ENCODE results near the gene GLT1D1. TPM values are rescaled to one million over a fixed set of nuclear protein-coding genes. Genes with fewer than 3 reads are reported as not detected.

GLT1D1 gene
- total and polyA plus RNA-seq, 5 donors, result 0.07 to 0.44 (median 0.38) TPM; not detected in 1

DNA sequence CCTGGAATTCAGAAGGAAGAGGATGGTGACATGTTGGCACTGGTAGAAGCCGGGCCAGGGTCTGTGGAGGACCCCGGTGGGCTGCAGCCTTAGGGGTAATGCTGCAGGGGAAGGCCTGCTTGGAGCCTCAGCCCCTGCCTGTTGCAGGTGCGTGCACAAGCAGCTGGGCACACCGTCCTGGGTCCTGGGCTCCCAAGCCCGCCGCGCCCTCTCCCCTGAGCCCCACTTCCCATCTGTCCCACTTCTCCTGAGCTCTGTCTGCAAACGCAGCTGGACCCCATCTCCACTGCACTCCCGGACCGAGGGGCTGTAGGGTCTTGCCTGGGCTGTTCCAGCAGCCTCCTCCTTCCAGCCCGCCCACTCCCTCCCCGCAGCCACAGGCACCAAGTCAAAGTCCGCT, 116.8 kb downstream of the GLT1D1 start:
- no peaks in the 10 kb centered on the region for H3K27me3 ChIP-seq (ENCODE audit: control insufficient read depth, insufficient read depth)
- 21% methylated on average over 13 of the region's 13 CpGs for WGBS
- no peak for DNase-seq

DNA sequence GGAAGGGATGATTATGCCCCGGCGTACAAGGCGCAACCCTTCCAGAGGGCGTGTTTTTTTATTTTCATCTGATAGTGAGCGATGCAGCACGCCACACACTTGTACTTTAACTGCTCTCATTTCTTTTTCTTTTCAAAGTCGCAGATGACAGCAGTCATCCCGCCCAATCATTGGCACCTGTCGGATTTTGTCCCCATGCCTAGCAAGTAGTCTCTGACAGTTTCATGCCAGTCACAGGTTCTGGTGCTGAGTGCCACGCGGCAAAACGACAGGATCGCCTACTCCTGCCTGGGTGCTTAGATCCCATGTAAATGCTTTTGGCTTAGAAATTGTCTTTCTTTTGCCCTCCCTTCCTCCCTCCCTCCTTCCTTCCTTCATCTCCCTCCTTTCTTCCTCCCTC, 117.7 kb downstream of the GLT1D1 start:
- no peak for DNase-seq
- 66% methylated on average over 13 of the region's 13 CpGs for WGBS
- no peak overlapping the region for H3K27ac ChIP-seq (ENCODE audit: low read length)
- no peaks in the 10 kb centered on the region for H3K9me3 ChIP-seq (ENCODE audit: control insufficient read depth, low read length)
- H3K4me3 ChIP-seq (ENCODE audit: low read length), result no peak overlapping the region
- intact Hi-C loops (cut with DNase I), result no loop called here
- no peaks in the 10 kb centered on the region for H3K27me3 ChIP-seq (ENCODE audit: control insufficient read depth, insufficient read depth)
- no peak for ATAC-seq
- H3K4me1 ChIP-seq (ENCODE audit: control insufficient read depth, insufficient read depth, low read length), result no peaks in the 10 kb centered on the region

More for the DNA sequence above, 116.8 kb downstream of the GLT1D1 start:
- intact Hi-C loops (cut with DNase I), result no loop called here
- no peaks in the 10 kb centered on the region for H3K9me3 ChIP-seq (ENCODE audit: control insufficient read depth, low read length)
- H3K4me1 ChIP-seq (ENCODE audit: control insufficient read depth, insufficient read depth, low read length), result no peaks in the 10 kb centered on the region
- no peak for ATAC-seq
- no peak overlapping the region for H3K27ac ChIP-seq (ENCODE audit: low read length)
- H3K4me3 ChIP-seq (ENCODE audit: low read length), result no peak overlapping the region

DNA sequence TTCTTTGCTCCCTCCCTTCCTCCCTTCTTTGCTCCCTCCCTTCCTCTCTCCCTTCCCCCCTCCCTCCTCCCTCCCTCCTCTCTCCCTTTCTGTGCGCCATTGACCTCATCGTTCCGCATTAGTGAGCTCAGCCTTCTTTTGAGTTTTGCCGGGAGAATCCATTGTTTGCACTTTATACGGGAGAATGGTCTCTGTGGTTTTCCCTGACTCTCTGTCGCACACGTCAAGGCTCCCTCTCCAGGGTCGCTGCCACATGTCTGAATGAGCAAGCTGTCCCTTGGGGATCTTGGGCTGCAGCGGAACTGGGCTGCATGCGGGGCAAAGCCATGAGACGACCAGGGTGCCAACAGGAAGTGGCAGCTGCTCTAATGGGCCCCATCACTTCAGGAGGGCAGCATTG, 118.5 kb downstream of the GLT1D1 start:
- WGBS, result 68% methylated on average over 11 of the region's 11 CpGs
- no peaks in the 10 kb centered on the region for H3K4me1 ChIP-seq (ENCODE audit: control insufficient read depth, insufficient read depth, low read length)
- H3K27ac ChIP-seq (ENCODE audit: low read length), result no peak overlapping the region
- ATAC-seq (no peak), DNase-seq (no peak)
- no peak overlapping the region for H3K4me3 ChIP-seq (ENCODE audit: low read length)
- no peaks in the 10 kb centered on the region for H3K27me3 ChIP-seq (ENCODE audit: control insufficient read depth, insufficient read depth)
- no peaks in the 10 kb centered on the region for H3K9me3 ChIP-seq (ENCODE audit: control insufficient read depth, low read length)
- intact Hi-C loops (cut with DNase I), result no loop called here

DNA sequence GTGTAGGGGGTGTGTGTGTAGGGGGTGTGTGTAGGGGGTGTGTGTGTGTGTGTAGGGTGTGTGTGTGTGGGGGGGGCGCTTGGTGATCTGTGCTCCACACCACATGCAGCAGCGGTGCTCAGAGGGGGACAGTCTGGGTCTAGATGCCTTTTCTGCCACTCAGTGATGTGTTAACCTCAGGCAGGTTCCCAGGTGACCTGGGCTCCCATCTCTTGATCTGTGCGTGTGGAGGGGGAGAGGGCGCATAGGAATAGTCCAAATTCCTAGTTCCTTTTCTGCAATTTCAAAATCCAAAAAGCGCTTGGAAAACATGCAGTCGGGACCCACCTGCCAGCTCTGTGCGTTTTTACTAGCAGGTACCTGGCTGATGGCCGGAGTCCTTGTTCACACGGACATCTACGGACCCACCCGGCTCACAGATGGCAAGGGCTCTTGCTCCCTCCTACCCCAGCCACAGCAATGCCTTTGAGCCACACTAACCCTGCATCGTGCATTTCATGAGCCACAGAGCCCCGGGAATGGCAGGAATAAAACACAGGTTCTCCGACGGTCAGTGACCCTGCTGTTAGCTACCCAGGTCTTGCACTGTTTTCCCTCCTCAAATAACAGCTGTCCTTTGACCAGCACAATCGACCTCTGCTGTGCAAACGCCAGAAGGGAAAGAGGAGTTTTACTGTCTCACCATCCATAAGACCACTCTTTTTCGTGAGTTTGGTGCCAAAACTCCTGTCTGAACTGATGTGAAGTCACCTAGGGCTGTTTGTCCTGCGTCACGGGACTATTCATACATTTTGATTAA, 120.8 kb downstream of the GLT1D1 start:
- no peak for DNase-seq
- Histone ChIP-seq H3K27ac (ENCODE audit: low read length) (no peak overlapping the region), H3K4me3 (ENCODE audit: low read length) (no peak overlapping the region), H3K9me3 (ENCODE audit: control insufficient read depth, low read length) (no peaks in the 10 kb centered on the region), H3K27me3 (ENCODE audit: control insufficient read depth, insufficient read depth) (no peaks in the 10 kb centered on the region), H3K4me1 (ENCODE audit: control insufficient read depth, insufficient read depth, low read length) (no peaks in the 10 kb centered on the region)
- WGBS, result 74% methylated on average over 20 of the region's 20 CpGs
- intact Hi-C loops (cut with DNase I), result no loop called here
- no peak for ATAC-seq

DNA sequence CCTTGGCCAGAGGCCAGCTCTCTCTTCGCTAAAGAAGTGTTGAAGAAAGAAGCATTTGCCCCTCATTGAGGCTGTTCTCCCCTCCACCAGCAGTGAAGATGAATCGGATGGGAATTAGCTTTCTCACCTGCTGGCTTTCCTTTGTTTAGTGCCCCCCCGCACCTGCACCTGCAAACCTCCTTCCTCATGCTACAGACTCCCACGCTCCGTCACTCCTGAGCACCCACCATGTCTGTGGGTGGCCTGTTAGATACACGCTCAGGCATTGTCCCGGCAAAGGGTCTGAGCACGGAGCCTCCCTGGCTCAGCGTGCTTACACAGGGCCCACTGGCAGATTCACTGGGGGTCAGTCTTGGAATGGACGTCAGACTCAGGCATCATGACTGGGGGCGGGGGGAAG, 121.6 kb downstream of the GLT1D1 start:
- H3K4me3 ChIP-seq (ENCODE audit: low read length), result no peak overlapping the region

DNA sequence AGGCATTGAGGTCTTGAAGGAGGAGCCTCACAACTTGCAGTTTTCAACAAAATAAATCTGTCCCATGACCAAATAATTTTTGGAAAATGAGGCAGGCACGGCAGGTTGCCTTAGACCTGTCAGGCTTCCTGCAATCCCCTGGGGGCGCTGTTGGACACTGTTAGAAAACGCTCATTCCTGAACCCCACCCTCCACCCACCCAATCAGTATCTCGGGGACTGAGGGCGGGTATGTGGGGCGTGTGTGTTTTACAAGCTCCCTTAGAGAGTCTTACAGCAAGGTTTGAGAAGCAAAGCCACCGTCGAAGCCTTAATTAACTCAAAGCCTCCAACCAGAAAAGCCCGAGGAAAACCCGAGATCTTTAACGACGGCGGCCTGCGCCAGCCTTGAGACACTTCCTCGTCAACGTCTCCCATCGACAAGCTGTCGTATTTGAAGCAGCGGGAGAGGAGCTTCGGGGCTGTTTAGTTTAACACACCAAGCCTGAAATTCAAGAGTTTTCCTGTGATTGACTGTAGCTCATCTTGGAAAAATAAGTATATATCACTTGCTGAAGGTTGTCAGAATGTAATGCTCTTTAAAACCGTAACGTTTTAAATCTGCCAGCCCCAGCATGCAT, 123.0 kb downstream of the GLT1D1 start:
- intact Hi-C loops (cut with DNase I), result no loop called here
- no peaks in the 10 kb centered on the region for H3K27me3 ChIP-seq (ENCODE audit: control insufficient read depth, insufficient read depth)

More for the DNA sequence above, 121.6 kb downstream of the GLT1D1 start:
- Histone ChIP-seq H3K27me3 (ENCODE audit: control insufficient read depth, insufficient read depth) (no peaks in the 10 kb centered on the region), H3K9me3 (ENCODE audit: control insufficient read depth, low read length) (no peaks in the 10 kb centered on the region), H3K4me1 (ENCODE audit: control insufficient read depth, insufficient read depth, low read length) (no peaks in the 10 kb centered on the region), H3K27ac (ENCODE audit: low read length) (no peak overlapping the region)
- 71% methylated on average over 11 of the region's 11 CpGs for WGBS
- intact Hi-C loops (cut with DNase I), result no loop called here
- no peak for DNase-seq
- no peak for ATAC-seq

DNA sequence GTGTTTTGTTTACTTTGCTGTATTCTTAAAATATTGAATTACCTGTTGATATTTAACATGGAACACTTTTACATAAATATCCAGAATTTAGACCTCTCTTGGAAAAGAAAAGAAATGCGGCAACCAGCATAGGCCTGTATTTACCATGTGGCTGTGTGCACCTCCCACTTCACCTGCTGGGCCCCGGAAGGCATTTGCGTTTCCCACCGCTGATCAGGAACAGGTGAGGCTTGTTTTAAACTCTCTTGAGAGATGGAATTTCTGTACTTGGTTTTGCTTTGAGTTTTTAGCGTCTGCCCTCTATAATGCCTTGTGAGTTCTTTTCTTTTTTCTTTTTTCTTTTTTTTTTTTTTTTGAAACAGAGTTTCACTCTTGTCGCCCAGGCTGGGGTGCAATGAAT, 124.2 kb downstream of the GLT1D1 start:
- no peak overlapping the region for H3K4me3 ChIP-seq (ENCODE audit: low read length)
- intact Hi-C loops (cut with DNase I), result no loop called here
- H3K27ac ChIP-seq (ENCODE audit: low read length), result no peak overlapping the region
- H3K27me3 ChIP-seq (ENCODE audit: control insufficient read depth, insufficient read depth), result no peaks in the 10 kb centered on the region
- H3K9me3 ChIP-seq (ENCODE audit: control insufficient read depth, low read length), result no peaks in the 10 kb centered on the region
- ATAC-seq, result no peak
- no peaks in the 10 kb centered on the region for H3K4me1 ChIP-seq (ENCODE audit: control insufficient read depth, insufficient read depth, low read length)
- DNase-seq, result no peak
- 95% methylated on average over 6 of the region's 6 CpGs for WGBS

More for the DNA sequence above, 123.0 kb downstream of the GLT1D1 start:
- Histone ChIP-seq H3K4me3 (ENCODE audit: low read length) (no peak overlapping the region), H3K27ac (ENCODE audit: low read length) (no peak overlapping the region), H3K9me3 (ENCODE audit: control insufficient read depth, low read length) (no peaks in the 10 kb centered on the region), H3K4me1 (ENCODE audit: control insufficient read depth, insufficient read depth, low read length) (no peaks in the 10 kb centered on the region)
- WGBS, result 14% methylated on average over 22 of the region's 22 CpGs
- DNase-seq (no peak), ATAC-seq (no peak)

DNA sequence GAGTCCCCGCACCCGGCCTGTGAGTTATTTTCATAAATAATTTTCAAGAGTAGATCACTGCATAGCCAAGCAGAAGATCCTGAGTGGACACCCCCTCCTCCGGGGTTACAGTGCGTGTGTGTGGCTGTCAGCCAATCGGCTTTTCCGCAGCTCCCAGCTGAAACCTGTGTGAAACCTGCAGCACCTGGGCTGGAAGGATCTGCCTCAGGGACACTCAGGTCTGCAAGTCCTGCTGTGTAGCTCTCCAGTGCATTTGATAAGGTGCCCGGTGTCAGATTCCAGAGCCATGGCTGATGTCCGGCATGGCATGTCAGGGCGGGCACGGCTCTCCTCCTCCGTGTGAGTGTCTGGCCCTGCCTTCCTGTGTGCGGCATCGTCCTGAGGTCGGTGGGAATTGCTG, 124.8 kb downstream of the GLT1D1 start:
- no peak overlapping the region for H3K4me3 ChIP-seq (ENCODE audit: low read length)
- no peak for ATAC-seq
- 70% methylated on average over 14 of the region's 14 CpGs for WGBS
- H3K27ac ChIP-seq (ENCODE audit: low read length), result no peak overlapping the region
- intact Hi-C loops (cut with DNase I), result no loop called here
- H3K9me3 ChIP-seq (ENCODE audit: control insufficient read depth, low read length), result no peaks in the 10 kb centered on the region
- no peak for DNase-seq
- no peaks in the 10 kb centered on the region for H3K27me3 ChIP-seq (ENCODE audit: control insufficient read depth, insufficient read depth)
- no peaks in the 10 kb centered on the region for H3K4me1 ChIP-seq (ENCODE audit: control insufficient read depth, insufficient read depth, low read length)

DNA sequence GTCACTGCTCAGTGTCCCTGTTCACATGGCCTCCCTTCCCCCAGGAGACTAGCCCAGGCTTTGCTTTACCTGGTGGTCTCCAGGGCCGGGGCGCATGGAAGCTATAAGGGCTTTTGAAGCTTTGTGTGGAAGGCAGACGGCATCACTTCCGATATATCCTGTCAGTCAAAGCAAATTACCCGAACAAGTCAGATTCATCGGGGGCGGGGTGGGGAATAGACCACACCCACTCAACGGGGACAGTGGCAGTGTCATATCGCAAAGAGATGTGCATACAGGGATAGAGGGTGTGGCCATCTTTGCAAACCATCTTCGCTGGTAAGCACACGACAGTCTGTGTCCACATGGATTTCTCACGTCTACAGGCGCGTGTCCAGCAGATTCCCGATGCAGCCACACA, 127.3 kb downstream of the GLT1D1 start:
- Histone ChIP-seq H3K4me1 (ENCODE audit: control insufficient read depth, insufficient read depth, low read length) (no peaks in the 10 kb centered on the region), H3K4me3 (ENCODE audit: low read length) (no peak overlapping the region), H3K27me3 (ENCODE audit: control insufficient read depth, insufficient read depth) (no peaks in the 10 kb centered on the region), H3K27ac (ENCODE audit: low read length) (no peak overlapping the region), H3K9me3 (ENCODE audit: control insufficient read depth, low read length) (no peaks in the 10 kb centered on the region)
- WGBS, result 85% methylated on average over 15 of the region's 15 CpGs
- ATAC-seq (no peak), DNase-seq (no peak)
- intact Hi-C loops (cut with DNase I), result no loop called here

DNA sequence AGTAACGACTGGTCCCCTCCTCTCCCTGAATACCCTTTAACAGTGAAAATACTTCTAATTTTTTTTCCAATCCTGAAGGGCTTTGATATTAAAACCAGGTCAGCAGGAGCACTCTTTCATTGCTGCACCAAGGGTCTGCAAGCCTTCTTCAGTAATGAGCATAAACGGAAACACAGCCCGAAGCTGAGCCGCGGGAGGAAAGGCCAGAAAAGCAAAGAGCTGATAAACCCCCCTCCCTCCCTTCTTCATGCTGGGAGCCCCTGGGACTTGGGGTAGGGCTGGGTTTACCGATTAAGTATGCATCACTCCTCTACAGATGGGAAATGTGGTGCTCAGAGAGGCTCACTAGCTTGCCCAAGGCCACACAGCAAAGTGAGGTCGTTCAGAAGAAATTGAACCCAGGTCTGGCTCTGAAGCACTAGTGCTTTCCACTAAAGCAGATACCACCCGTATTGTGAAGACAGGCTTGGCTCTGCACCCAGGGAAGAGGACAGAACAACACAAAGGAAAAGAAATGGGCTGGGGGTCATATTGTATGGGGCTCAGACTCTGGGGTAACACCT, 128.8 kb downstream of the GLT1D1 start:
- ATAC-seq, result no peak
- intact Hi-C loops (cut with DNase I), result no loop called here
- WGBS, result 23% methylated on average over 8 of the region's 8 CpGs
- Histone ChIP-seq H3K27ac (ENCODE audit: low read length) (no peak overlapping the region), H3K4me1 (ENCODE audit: control insufficient read depth, insufficient read depth, low read length) (no peaks in the 10 kb centered on the region), H3K9me3 (ENCODE audit: control insufficient read depth, low read length) (no peaks in the 10 kb centered on the region), H3K27me3 (ENCODE audit: control insufficient read depth, insufficient read depth) (no peaks in the 10 kb centered on the region), H3K4me3 (ENCODE audit: low read length) (no peak overlapping the region)
- no peak for DNase-seq

DNA sequence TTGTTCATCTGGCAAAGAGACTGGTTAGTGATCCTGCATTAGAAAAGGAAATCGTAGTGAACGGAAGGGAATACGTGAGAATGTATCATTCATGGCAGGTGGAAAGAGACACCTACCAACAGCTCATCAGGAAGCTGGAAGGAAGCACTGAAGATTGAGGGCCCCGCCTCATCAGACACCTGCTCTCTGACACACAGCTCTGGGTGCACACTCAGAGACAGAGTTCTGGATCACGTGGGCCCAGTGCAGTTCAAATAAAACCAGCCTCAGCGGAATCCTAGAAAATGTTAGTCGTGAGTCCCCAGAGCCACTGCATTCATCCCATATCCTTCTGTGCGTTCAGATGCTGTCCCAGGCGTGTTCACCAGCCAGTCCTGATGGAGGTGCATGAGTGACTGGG, 129.7 kb downstream of the GLT1D1 start:
- no peak overlapping the region for H3K27ac ChIP-seq (ENCODE audit: low read length)
- intact Hi-C loops (cut with DNase I), result no loop called here
- H3K4me1 ChIP-seq (ENCODE audit: control insufficient read depth, insufficient read depth, low read length), result no peaks in the 10 kb centered on the region
- no peak overlapping the region for H3K4me3 ChIP-seq (ENCODE audit: low read length)
- WGBS, result 81% methylated on average over 9 of the region's 9 CpGs
- no peaks in the 10 kb centered on the region for H3K9me3 ChIP-seq (ENCODE audit: control insufficient read depth, low read length)
- no peak for DNase-seq
- no peak for ATAC-seq
- no peaks in the 10 kb centered on the region for H3K27me3 ChIP-seq (ENCODE audit: control insufficient read depth, insufficient read depth)
